Gastroesophageal sphincter (tissue), 3 donors: Measurements from ENCODE around the gene METTL17.
"Not testable (repeated sequence)": the region's sequence is repeated elsewhere in the genome, so short reads cannot be mapped to it uniquely, and the experiment has no call there.

ENCODE experiments used
- POLR2A ChIP-seq, 2 donors: fragments of 450-650 bp; IDR thresholded peaks; one replicate each; pipeline ENCODE4 v1.6.1; 2017; ENCODE audit warnings: antibody characterized with exemption in 2 of 2, mild to moderate bottlenecking in 2 of 2, moderate library complexity in 1 of 2
- POLR2AphosphoS5 ChIP-seq: sonication (generic); formaldehyde crosslinking; IDR thresholded peaks from one replicate; pipeline ENCODE4 v1.6.1; 2017; ENCODE audit warnings: antibody characterized with exemption
- TF ChIP-seq, protein P1 (sequence below), 4 experiments: fragments of 200-600 bp in 2 of 4; fragments of 450-650 bp in 2 of 4; sonication (generic) in 1 of 4; IDR thresholded peaks; one replicate each; pipeline ENCODE4 v1.5.1; 2017 to 2019; ENCODE audit warnings: antibody characterized with exemption in 4 of 4, mild to moderate bottlenecking in 2 of 4, moderate library complexity in 2 of 4

DNA sequence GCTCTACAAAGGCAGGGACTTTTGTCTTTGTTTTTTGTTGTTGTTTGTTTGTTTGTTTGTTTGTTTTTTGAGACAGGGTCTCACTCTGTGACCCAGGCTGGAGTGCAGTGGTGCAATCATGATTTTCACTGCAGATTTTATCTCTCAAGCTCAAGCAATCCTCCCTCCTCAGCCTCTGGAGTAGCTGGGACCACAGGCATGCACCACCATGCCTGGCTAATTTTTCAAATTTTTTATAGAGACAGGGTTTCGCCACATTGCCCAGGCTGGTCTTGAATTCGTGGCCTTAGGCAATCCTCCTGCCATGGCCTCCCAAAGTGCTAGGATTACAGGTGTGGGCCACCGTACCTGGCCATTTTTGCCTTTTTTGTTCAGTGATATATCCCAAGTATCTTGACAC is 51.2 kb downstream of the METTL17 start:
- TF ChIP-seq POLR2AphosphoS5; POLR2A (IDR thresholded peaks at IDR 0.05): not testable (repeated sequence)
- TF ChIP-seq, protein P1, sequence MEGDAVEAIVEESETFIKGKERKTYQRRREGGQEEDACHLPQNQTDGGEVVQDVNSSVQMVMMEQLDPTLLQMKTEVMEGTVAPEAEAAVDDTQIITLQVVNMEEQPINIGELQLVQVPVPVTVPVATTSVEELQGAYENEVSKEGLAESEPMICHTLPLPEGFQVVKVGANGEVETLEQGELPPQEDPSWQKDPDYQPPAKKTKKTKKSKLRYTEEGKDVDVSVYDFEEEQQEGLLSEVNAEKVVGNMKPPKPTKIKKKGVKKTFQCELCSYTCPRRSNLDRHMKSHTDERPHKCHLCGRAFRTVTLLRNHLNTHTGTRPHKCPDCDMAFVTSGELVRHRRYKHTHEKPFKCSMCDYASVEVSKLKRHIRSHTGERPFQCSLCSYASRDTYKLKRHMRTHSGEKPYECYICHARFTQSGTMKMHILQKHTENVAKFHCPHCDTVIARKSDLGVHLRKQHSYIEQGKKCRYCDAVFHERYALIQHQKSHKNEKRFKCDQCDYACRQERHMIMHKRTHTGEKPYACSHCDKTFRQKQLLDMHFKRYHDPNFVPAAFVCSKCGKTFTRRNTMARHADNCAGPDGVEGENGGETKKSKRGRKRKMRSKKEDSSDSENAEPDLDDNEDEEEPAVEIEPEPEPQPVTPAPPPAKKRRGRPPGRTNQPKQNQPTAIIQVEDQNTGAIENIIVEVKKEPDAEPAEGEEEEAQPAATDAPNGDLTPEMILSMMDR (IDR thresholded peaks at IDR 0.05): not testable (repeated sequence)
